Osteocyte (in vitro differentiated cells): Measurements from ENCODE around the gene TMEM222. TPM values are rescaled to one million over a fixed set of nuclear protein-coding genes. Genes with fewer than 3 reads are reported as not detected.

Source experiments
- DNase-seq: peaks from one replicate; pipeline ENCODE4 v3.0.0; 2021; ENCODE audit warnings: mixed read lengths; ENCODE audit not compliant: unreplicated experiment; ENCODE audit errors: extremely low spot score
- H3K27ac Mint-ChIP-seq: one replicate; pipeline ENCODE4 v1.8.0; 2021; ENCODE audit warnings: mild to moderate bottlenecking, mixed read lengths; ENCODE audit not compliant: unreplicated experiment
- H3K27me3 Mint-ChIP-seq: one replicate; pipeline ENCODE4 v1.8.0; 2021; ENCODE audit warnings: mixed read lengths; ENCODE audit not compliant: unreplicated experiment
- H3K36me3 Mint-ChIP-seq: one replicate; pipeline ENCODE4 v1.8.0; 2021; ENCODE audit warnings: mixed read lengths; ENCODE audit not compliant: unreplicated experiment
- H3K4me1 Mint-ChIP-seq: one replicate; pipeline ENCODE4 v1.8.0; 2021; ENCODE audit warnings: mixed read lengths; ENCODE audit not compliant: unreplicated experiment
- H3K4me3 Mint-ChIP-seq: one replicate; pipeline ENCODE4 v1.8.0; 2021; ENCODE audit warnings: mild to moderate bottlenecking, moderate library complexity, mixed read lengths; ENCODE audit not compliant: unreplicated experiment
- H3K9me3 Mint-ChIP-seq: one replicate; pipeline ENCODE4 v1.8.0; 2021; ENCODE audit warnings: mixed read lengths; ENCODE audit not compliant: unreplicated experiment
- CTCF ChIP-seq: fragments of 200-600 bp; sonication (generic); IDR thresholded peaks from 2 replicates; pipeline ENCODE4 v1.5.0; 2021; ENCODE audit warnings: antibody characterized with exemption, mild to moderate bottlenecking, moderate library complexity
- total RNA-seq: library from RNA; stranded (reverse); gene quantifications from 2 replicates; pipeline ENCODE4 v1.2.1, GENCODE V29; 2021

The TMEM222 gene
- total RNA-seq, 1 donor from 2014 or later = 46.5 TPM

DNA sequence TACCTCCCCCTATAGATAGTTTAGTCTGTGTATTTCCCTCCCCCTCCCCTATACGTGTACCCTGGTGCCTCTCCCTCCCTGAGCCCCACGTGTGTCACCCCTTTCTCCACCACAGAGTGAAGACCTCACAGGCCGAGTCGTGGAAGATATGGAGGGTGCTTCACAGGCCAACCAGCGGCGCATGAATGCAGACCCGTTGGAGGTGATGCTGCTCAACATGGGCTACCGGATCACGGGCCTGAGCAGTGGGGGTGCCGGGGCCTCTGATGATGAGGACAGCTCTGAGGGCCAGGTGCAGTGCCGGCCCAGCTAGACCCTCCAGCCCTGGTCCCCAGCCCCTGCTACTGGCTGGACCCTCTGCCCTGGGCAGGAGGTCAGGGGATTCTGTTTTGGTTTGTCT is 15.9 kb upstream of the TMEM222 start:
- no peak for TF ChIP-seq CTCF
- Mint-ChIP-seq H3K9me3 (no peaks in the 10 kb centered on the region), H3K36me3 (peaks cover 14% of the 10 kb centered on the region), H3K4me3 (no peak overlapping the region), H3K27me3 (no peaks in the 10 kb centered on the region), H3K27ac (no peak overlapping the region), H3K4me1 (peaks cover 19% of the 10 kb centered on the region)
- no peak for DNase-seq

DNA sequence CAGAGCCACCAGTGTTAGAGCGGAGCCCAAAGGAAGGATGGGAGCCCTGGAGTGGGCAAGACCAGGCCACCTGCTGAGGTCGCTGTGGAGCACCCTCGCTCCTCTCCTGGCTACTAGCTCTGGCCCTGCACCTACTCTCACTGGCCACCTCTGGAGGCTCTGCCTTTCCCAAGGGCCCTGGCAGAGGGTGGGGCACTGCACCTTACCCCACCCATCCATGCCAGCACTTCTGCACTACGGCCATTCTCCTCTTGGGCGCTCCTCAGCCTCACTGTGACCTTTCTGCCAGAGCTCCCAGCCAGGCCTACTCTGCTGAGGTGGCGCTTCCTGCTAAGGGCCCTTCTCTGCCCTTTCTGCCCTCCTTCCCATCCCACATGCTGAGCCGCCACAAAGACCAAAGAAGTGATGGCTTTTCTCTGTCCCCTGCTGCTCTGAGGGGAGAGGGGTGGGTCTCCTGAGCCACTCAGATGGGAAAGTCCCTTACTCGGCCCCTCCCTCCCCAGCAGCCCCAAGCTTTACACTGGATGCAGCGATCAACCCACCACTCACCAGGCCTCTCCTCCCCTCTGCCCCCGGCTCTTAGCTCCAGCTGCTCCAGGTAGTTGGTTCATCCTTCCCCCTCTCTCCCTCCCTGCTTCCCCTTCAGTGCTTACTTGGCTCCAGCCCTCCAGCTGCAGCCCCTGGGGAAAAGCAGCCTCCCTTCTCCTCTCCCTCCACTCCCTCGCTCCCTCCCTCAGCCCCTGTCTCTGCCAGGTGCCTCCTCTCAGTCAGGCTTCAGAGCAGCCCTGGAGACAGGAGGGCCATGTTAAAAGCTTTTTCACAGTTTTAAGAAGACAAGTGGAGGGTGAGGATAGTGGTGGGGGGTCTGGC is 14.8 kb upstream of the TMEM222 start:
- Mint-ChIP-seq H3K27ac (no peak overlapping the region), H3K9me3 (no peaks in the 10 kb centered on the region), H3K4me3 (no peak overlapping the region), H3K36me3 (peaks cover 12% of the 10 kb centered on the region), H3K4me1 (peaks cover 9% of the 10 kb centered on the region), H3K27me3 (no peaks in the 10 kb centered on the region)
- TF ChIP-seq CTCF = no peak
- DNase-seq = no peak

DNA sequence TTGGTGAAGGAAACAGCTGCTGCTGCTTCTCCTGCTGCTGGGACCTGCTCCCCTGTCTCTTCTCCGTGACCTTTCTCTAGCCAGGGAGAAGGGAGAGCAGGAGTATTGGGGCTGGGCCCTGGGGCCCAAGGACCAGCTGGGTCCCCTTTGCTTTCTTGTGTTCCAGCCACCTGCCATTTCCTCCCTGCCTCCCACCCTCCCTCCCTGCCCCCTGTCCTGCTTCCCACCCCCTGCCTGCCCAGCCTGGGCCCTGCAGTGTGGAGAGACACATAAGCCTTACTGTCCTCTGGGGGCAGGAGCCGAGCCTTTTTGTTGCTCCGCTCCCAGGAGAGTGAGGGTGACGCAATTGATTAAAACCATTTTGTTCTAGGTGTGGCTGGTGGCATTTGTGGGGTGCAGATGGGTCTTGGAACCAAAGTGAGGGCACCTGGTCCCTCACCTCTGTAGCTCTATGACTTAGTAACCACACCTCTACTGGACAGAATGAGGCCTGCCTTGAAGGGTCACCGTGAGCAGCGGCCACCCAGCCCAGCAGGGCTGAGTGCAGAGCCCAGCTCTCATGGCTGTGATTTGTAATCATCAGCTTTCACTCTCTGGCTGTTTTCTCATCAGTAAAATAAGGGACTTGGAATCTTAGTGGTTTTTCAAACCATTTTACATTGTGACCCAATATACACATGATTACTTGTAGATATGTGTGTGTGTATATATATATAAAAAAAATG is 13.9 kb upstream of the TMEM222 start:
- Mint-ChIP-seq H3K27me3 (no peaks in the 10 kb centered on the region), H3K27ac (no peak overlapping the region), H3K4me3 (no peak overlapping the region), H3K4me1 (peaks cover 7% of the 10 kb centered on the region), H3K36me3 (peaks cover 10% of the 10 kb centered on the region), H3K9me3 (no peaks in the 10 kb centered on the region)
- TF ChIP-seq CTCF = no peak
- DNase-seq = no peak

- Mint-ChIP-seq H3K27ac (no peak overlapping the region), H3K36me3 (no peaks in the 10 kb centered on the region), H3K9me3 (no peaks in the 10 kb centered on the region), H3K4me3 (no peak overlapping the region), H3K27me3 (no peaks in the 10 kb centered on the region), H3K4me1 (peaks cover 14% of the 10 kb centered on the region)
- DNase-seq = no peak
- no peak for TF ChIP-seq CTCF
Measured at GRCh38 chr1:27314169-27314568, 7.8 kb upstream of the TMEM222 start.

DNA sequence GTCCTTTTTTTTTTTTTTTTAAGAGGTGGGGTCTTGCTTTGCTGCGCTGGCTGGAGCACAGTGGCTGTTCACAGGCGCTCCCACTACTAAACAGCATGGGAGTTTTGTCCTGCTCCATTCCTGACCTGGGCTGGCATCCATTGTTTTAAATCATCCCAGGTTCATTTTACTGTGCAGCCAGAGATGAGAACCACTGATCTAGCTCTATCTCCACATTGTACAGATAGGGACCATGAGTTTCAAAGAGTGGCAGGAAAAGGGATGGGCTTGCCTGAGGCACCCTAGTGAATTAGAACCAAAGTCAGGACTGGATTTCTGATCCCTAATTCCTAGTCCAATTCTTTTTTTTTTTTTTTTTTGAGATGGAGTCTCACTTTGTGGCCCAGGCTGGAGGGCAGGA is 7.2 kb upstream of the TMEM222 start:
- no peaks in the 10 kb centered on the region for H3K27me3 Mint-ChIP-seq
- no peak for TF ChIP-seq CTCF
- H3K36me3 Mint-ChIP-seq = no peaks in the 10 kb centered on the region
- H3K4me1 Mint-ChIP-seq = peaks cover 14% of the 10 kb centered on the region
- no peak overlapping the region for H3K4me3 Mint-ChIP-seq
- H3K9me3 Mint-ChIP-seq = no peaks in the 10 kb centered on the region
- no peak for DNase-seq
- H3K27ac Mint-ChIP-seq = no peak overlapping the region
